T-helper 2 cell treated with Interferon-gamma antibody and Interleukin-4, amounts not matched to agents 5 μg/mL and 100 μg/mL, for 36 hours (primary cell): ENCODE data around the gene ADARB1.

Experiments
- DNase-seq: peaks from one replicate; pipeline ENCODE4 v3.0.0; 2021; ENCODE audit warnings: low spot score
- H3K27ac Mint-ChIP-seq: one replicate; pipeline ENCODE4 v1.8.0; 2021; ENCODE audit warnings: mild to moderate bottlenecking, mixed read lengths
- H3K27me3 Mint-ChIP-seq: one replicate; pipeline ENCODE4 v1.8.0; 2021; ENCODE audit warnings: low read depth, mixed read lengths
- H3K36me3 Mint-ChIP-seq: one replicate; pipeline ENCODE4 v1.8.0; 2021; ENCODE audit warnings: low read depth, mixed read lengths
- H3K4me1 Mint-ChIP-seq: one replicate; pipeline ENCODE4 v1.8.0; 2021; ENCODE audit warnings: low read depth, mixed read lengths
- H3K4me3 Mint-ChIP-seq: one replicate; pipeline ENCODE4 v1.8.0; 2022; ENCODE audit warnings: mild to moderate bottlenecking, moderate library complexity, mixed read lengths
- H3K9me3 Mint-ChIP-seq: one replicate; pipeline ENCODE4 v1.8.0; 2021; ENCODE audit warnings: mixed read lengths

The ADARB1 gene

DNA sequence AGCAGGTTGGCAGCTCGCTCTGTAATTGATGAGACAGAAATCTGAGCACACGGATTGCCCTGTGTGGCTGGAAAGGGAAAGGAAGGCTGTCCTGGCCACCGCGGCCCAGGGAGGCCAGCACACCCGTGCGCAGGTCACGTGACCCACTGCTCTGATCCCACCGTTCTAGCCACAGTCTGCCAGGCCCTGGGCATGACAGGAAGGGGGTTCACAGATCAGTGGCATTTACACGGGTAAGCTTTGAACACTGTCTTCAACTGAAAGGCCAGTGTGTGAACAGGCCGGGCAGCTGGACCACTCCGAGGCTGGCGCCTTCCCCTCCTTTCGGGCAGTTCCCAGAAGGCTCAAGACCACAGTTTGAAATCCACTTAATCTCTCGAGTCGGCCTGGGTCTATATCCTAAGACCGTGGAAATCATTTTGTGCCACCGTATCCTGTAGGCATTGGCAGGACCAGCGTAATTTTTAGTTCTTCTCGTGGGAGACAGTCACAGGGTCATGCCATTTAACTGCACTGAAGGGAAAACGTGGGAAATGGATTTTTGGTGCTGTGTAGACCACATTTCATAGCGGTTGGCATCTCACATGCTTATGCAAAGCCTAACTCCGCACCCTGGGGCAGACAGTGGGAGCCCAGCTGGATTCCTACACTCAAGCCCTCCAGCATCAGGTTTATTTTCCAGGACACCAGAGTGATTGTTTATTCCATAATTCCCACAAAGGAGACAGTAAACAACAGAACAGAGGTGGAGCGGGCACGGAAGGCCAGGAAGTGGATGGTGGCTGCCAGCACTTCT is 3.1 kb upstream of the ADARB1 start:
- DNase-seq = no peak
- Mint-ChIP-seq H3K9me3 (no peaks in the 10 kb centered on the region), H3K27me3 (peaks cover 5% of the 10 kb centered on the region), H3K36me3 (peaks cover 1% of the 10 kb centered on the region), H3K4me3 (no peak overlapping the region), H3K27ac (peak overlapping the region; percentile 46), H3K4me1 (peaks cover 13% of the 10 kb centered on the region)

DNA sequence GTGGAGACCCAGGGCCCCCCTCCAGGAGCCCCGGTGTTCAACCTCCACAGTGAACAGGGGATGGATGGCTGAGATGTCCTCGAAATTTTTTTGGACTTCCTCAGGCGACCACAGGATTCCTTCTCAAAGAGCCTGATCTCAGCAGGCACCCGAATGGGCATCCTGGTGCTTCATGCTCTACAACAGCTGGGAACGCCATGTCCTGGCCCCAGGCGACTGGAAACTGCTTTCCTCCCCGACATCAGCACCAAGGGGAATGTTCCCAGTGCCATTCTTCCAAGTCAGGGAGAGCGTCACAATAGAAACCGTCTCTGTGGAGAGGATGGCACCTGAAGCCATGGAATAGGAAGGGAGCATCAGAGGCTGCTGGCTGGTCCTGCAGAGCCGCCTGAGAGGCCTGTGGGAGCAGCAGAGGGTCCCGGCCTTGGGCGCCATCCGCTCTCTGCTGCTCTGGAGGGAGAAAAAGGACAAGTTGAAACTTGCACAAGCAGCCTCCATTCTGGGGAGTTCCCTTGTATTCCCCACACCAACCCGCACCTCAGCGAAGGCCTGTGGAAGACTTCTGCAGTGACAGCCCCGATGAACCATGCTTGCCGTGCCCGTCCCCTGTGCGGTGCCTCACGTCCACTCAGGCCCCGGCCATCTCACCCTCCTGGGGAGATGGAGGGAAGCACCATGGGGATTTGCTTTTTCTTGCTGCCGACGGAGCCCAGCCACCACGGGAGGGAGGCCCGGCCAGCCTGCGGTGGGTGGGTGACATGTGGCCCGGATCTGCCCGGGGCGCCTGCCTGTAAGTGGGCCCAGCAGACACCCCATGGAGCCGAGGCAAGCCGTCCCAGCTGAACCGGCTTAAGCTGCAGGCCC is 2.3 kb upstream of the ADARB1 start:
- peaks cover 21% of the 10 kb centered on the region for H3K4me1 Mint-ChIP-seq
- DNase-seq = no peak
- peaks cover 1% of the 10 kb centered on the region for H3K36me3 Mint-ChIP-seq
- H3K27ac Mint-ChIP-seq = no peak overlapping the region
- H3K27me3 Mint-ChIP-seq = no peaks in the 10 kb centered on the region
- no peak overlapping the region for H3K4me3 Mint-ChIP-seq
- H3K9me3 Mint-ChIP-seq = no peaks in the 10 kb centered on the region

DNA sequence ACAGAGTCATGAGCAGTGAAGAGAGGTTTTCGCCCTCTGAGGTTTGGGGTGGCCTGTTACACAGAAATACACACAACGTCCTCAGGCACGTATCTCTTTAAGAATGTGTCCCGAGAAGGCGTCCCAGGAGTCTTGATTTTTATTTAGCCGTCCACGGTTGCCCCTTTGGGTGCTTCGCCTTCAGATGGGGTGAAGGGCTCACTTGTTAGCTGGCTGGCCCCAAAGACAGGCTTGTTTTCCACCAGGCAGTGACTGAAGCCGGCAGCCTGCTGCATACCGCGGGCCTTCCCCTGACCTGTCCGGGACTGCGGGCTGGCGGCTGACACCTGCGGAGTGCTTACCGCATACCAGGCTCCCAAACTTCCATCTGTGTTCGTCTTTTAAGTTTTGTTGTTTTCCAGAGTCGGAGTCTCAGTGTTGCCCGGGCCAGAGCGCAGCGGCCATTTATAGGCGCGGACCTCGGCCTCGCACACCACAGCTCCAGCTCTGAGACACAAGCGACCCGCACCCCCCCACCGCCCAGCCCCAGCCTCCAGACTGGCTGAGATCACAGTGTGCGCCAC is 1.6 kb upstream of the ADARB1 start:
- H3K27me3 Mint-ChIP-seq = no peaks in the 10 kb centered on the region
- no peak overlapping the region for H3K27ac Mint-ChIP-seq
- H3K4me1 Mint-ChIP-seq = peaks cover 25% of the 10 kb centered on the region
- H3K9me3 Mint-ChIP-seq = no peaks in the 10 kb centered on the region
- no peak overlapping the region for H3K4me3 Mint-ChIP-seq
- peaks cover 1% of the 10 kb centered on the region for H3K36me3 Mint-ChIP-seq
- no peak for DNase-seq

DNA sequence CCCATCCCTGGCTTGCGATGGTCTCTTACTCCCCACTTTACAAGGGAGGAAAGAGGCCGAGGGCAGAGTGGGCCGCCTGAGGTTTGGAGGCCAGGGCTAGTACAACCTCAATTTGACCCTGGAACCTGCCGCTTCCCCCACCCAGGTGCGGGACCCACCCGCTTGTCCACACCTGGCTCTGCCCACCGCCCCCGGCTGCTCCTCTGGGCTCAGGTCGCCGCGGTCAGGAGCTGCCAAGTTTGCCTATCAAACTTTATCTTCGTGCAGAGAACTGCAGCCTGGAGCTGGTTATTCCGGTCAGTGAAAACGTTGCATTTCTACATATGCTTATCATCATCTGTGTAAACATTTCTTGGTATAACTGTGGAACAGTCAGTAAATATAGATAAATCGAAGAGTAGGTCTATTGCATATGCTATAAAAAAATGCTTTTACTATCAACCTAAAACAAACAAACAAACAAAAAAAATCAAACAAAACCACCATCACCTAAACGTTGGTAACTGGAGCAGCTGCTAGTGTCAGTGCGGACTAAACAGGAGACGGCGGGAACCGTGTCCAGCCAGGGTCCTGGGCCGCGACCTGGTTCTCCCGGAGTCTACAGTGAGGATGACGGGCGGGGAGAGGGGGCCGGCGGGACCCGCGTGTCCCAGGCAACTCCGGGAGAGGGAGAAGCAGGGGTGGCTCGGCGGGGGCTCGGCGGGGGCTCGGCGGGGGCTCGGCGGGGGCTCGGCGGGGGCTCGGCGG is 906 bp upstream of the ADARB1 start:
- no peaks in the 10 kb centered on the region for H3K9me3 Mint-ChIP-seq
- no peak for DNase-seq
- no peaks in the 10 kb centered on the region for H3K27me3 Mint-ChIP-seq
- H3K4me1 Mint-ChIP-seq = peaks cover 32% of the 10 kb centered on the region
- H3K36me3 Mint-ChIP-seq = peaks cover 1% of the 10 kb centered on the region
- H3K27ac Mint-ChIP-seq = peak overlapping the region; percentile 93
- H3K4me3 Mint-ChIP-seq = peak overlapping the region; percentile 97

DNA sequence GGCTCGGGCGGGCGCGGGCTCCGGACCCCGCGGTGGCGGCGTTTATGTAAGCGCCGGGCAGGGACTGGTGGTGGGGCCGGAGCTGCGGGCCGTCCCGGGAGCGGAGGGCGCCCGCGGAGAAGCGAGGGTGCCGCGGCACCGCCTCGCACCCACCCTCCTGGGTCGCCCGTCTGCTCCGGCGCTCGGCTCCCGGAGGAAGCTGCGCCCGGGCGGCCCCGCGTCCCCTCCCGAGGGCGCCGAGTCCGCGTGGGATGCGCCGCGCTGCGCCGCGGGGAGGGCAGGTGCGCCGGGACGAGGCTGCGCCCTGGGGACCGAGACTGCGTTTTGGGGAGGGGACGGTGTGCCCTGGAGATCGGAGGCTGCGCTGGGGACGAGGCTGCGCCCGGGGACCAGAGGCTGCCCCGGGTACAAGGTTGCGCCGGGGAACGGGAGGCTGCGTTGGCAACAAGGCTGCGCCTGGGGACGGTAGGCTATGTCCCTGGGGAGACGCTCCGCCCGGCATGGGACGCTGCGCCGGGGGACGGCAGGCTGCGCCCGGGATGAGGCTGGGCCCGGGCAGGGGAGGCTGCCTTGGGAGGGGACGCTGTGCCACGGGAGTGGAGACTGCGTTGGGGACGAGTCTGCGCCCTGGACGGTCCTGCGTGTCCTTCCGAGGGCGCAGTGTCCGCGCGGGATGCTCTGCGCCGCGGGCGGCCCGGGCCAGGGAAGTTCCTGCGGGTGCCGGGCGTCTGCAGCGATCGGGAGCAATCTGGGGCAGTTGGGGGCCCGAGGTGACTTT is 627 bp downstream of the ADARB1 start:
- peaks cover 47% of the 10 kb centered on the region for H3K4me1 Mint-ChIP-seq
- H3K4me3 Mint-ChIP-seq = peak overlapping the region; percentile 91
- H3K36me3 Mint-ChIP-seq = peaks cover 3% of the 10 kb centered on the region
- H3K9me3 Mint-ChIP-seq = no peaks in the 10 kb centered on the region
- H3K27me3 Mint-ChIP-seq = no peaks in the 10 kb centered on the region
- peak overlapping the region; percentile 75 for H3K27ac Mint-ChIP-seq
- DNase-seq = peak; percentile 25

DNA sequence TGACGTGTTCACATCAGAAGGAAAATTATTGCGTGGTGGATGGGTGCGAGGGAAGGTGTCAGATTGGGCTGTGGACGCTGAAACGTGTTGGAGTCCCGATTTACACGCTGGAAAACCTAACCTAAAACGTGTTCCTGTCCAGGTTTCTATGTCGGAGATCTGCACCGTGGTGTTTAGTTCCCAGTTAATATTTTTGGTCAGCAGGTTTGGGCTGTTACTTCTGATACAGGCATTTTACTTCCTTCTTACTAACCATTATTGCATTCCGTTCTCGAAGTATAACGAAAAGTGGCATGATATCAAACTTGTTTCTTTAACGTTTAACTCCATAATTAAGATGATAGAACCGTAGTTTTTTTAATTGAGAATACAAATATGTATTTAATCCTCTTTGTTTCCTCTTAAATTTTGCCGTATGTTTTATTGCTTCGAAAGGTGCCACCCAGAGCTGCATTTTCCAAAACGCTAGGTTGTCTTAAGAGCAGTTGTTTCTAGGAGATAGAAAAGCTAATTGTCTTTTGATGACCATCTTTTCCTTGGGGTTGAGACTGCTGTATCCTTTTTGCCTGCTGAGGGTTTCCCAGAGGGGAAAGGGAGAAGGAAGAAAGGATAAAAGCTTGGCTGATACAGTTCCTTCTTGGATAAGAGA is 1.3 kb downstream of the ADARB1 start:
- Mint-ChIP-seq H3K27ac (peak overlapping the region; percentile 75), H3K4me1 (peaks cover 53% of the 10 kb centered on the region), H3K27me3 (no peaks in the 10 kb centered on the region), H3K4me3 (peak overlapping the region; percentile 91), H3K36me3 (peaks cover 4% of the 10 kb centered on the region), H3K9me3 (no peaks in the 10 kb centered on the region)
- DNase-seq = no peak

DNA sequence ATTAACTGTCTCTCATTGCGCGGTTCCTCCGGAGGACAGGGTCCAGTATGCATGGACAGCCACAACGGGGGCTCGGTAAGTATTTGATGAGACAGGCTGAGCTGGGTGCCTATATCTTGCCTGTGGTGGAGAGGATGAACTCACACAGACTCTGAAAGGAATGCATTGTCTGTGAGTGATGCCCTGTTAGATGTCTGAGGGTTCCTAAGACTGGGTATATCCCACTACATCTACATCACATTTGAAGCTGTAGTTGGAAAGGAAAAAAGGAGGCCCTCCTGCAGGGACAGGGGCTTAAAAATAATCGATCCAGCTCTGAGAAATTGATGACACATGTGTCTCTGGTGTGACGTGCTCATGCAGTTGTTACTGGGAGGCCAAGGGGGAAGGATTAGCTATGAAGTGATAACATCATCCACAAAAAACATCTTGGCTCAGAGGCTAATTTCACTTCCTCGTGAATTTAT is 1.9 kb downstream of the ADARB1 start:
- peak overlapping the region; percentile 75 for H3K27ac Mint-ChIP-seq
- peaks cover 59% of the 10 kb centered on the region for H3K4me1 Mint-ChIP-seq

DNA sequence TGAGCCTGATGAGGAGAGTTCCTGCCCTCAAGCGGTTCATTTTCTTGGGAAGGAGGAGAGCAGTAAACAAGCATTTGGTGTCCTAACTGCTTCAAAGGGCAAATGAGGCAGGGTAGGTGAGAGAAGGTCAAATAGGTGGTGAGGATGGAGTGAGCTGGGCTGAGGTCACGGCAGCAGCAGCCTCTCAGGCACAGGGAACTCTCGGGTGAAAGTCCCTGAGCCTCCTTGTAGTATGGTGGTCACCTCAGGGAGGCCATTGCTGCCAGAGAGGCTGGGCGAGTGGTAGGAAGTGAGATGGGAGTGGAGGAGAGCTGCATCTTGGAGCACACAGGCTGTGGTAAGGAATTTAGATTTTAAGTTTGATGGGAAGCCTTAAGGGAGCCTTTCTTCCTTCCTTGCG is 4.0 kb downstream of the ADARB1 start:
- no peaks in the 10 kb centered on the region for H3K27me3 Mint-ChIP-seq
- no peak for DNase-seq
- H3K4me1 Mint-ChIP-seq = peaks cover 79% of the 10 kb centered on the region
- H3K36me3 Mint-ChIP-seq = peaks cover 25% of the 10 kb centered on the region
- H3K27ac Mint-ChIP-seq = peak overlapping the region; percentile 93
- H3K4me3 Mint-ChIP-seq = peak overlapping the region; percentile 61
- H3K9me3 Mint-ChIP-seq = no peaks in the 10 kb centered on the region

More for the DNA sequence above, 1.9 kb downstream of the ADARB1 start:
- H3K4me3 Mint-ChIP-seq = peak overlapping the region; percentile 91
- DNase-seq = peak; percentile 39
- peaks cover 9% of the 10 kb centered on the region for H3K36me3 Mint-ChIP-seq
- no peaks in the 10 kb centered on the region for H3K27me3 Mint-ChIP-seq
- no peaks in the 10 kb centered on the region for H3K9me3 Mint-ChIP-seq

DNA sequence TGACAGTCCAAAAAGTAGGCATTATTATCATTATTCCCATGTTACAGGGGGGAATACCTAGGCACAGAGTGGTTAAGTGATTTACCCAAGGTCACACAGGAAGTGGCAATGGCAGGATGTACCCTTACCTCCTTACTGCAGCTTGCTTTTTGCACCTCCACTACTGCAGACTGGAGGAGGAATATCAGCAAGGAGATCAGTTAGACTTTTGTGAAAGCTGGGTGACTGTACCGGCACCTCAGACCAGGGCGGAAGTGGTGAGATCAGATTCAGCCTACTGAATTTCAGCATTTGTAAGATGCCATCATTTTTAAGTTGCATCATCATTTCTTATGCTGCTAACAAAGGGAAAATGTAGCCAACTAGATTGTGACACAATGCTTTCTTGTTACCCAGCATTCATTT is 4.5 kb downstream of the ADARB1 start:
- Mint-ChIP-seq H3K4me1 (peaks cover 78% of the 10 kb centered on the region), H3K36me3 (peaks cover 23% of the 10 kb centered on the region), H3K9me3 (no peaks in the 10 kb centered on the region), H3K4me3 (peak overlapping the region; percentile 61), H3K27me3 (no peaks in the 10 kb centered on the region), H3K27ac (peak overlapping the region; percentile 93)
- DNase-seq = peak; percentile 85

DNA sequence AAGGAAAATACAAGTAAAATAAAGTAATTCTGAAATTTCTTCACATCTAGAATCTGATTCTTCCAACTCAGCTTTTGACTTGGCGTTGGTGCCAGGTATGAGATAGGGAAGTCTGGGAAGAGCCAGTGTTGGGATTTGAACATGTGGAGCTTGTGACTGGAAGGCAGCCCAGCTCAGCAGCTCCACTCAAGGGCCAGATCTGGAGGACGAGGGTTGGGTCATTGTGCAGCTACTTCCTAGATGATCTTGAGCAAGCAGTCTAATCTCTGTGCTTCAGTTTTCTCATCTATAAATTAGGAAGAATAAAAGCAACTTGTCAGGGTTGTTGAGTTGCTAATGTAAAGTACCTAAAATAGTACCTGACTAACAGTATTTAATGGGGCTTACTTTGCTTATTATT is 5.0 kb downstream of the ADARB1 start:
- peaks cover 27% of the 10 kb centered on the region for H3K36me3 Mint-ChIP-seq
- H3K27ac Mint-ChIP-seq = peak overlapping the region; percentile 93
- H3K4me3 Mint-ChIP-seq = peak overlapping the region; percentile 61
- H3K4me1 Mint-ChIP-seq = peaks cover 83% of the 10 kb centered on the region
- H3K9me3 Mint-ChIP-seq = no peaks in the 10 kb centered on the region
- no peaks in the 10 kb centered on the region for H3K27me3 Mint-ChIP-seq
- no peak for DNase-seq

DNA sequence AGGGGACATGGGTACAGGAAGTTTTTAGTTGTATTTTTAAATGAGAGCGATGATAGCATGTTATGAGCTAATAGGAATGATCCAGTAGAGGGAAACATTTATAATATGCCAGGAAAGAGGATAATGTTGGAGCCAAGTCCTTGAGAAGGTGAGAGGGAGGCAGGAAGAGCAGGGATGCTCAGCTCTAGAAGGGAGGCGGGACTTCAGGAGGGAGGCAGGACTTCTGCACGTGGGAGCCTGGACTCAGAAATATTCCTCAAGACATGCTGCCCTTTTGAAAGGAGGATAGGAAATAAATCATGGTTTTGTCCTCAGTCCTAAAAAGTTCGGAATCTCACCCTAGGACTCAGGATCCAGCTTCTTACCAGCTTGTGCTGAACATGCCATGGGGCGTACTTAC is 5.9 kb downstream of the ADARB1 start:
- H3K4me3 Mint-ChIP-seq = peak overlapping the region; percentile 61

DNA sequence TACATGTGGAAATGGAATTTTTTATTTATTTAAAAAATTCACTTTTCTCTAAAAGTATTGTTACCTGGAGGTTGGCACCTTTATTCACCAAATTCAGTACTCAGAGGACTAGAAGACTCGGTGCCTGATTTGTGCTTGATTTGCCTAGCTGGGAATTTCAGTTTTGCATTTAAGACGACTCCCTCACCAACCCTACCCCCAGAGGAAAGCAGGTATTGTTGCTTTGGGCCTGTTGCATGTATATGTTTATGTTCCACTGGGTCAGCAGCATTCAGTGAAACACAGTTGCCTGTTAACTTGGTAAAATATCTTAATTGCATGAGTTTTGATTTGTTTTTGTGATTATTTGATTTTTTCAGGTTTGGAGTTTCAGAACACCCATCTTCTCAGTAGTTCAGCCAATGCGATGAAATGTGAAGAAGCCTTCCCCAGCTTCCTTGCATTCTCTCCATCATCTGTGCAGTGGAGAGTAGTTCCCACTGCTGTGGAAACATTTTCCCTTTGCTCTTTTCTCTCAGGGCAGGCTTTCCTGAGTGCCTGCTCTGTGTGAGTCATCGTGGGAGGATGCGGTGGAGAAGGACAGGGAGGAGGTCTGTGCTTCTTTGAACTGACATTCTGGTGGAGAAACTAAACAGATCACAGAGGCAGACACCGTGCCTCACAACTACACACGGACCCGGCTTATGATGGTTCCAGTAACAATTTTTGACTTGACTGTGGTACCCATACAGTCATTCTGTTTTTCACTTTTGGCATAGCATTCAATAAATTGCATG is 6.4 kb downstream of the ADARB1 start:
- DNase-seq = peak; percentile 45
- Mint-ChIP-seq H3K4me3 (peak overlapping the region; percentile 76), H3K36me3 (peaks cover 28% of the 10 kb centered on the region), H3K27ac (peak overlapping the region; percentile 78), H3K9me3 (no peaks in the 10 kb centered on the region), H3K27me3 (no peaks in the 10 kb centered on the region), H3K4me1 (peaks cover 91% of the 10 kb centered on the region)

More for the DNA sequence above, 5.9 kb downstream of the ADARB1 start:
- H3K36me3 Mint-ChIP-seq = peaks cover 28% of the 10 kb centered on the region
- no peaks in the 10 kb centered on the region for H3K27me3 Mint-ChIP-seq
- DNase-seq = no peak
- H3K9me3 Mint-ChIP-seq = no peaks in the 10 kb centered on the region
- H3K27ac Mint-ChIP-seq = peak overlapping the region; percentile 93
- peaks cover 90% of the 10 kb centered on the region for H3K4me1 Mint-ChIP-seq
